H54 (cell line): Measurements from ENCODE around the gene METTL17.
"Not testable (repeated sequence)": the region's sequence is repeated elsewhere in the genome, so short reads cannot be mapped to it uniquely, and the experiment has no call there.

Source experiments
- DNase-seq: peaks from one replicate; pipeline ENCODE4 v3.0.0; 2011; ENCODE audit warnings: low spot score, mixed read lengths; ENCODE audit not compliant: insufficient read length
- FAIRE-seq: peaks from 3 replicates; lab custom pipeline; 2011; peaks lifted over from hg19 to GRCh38; lab: Jason Lieb, UNC
- POLR2A ChIP-seq: IDR thresholded peaks from 2 replicates; pipeline ENCODE4 v1.6.1; 2011; ENCODE audit warnings: low read depth, mild to moderate bottlenecking, low read length

METTL17 gene, protein sequence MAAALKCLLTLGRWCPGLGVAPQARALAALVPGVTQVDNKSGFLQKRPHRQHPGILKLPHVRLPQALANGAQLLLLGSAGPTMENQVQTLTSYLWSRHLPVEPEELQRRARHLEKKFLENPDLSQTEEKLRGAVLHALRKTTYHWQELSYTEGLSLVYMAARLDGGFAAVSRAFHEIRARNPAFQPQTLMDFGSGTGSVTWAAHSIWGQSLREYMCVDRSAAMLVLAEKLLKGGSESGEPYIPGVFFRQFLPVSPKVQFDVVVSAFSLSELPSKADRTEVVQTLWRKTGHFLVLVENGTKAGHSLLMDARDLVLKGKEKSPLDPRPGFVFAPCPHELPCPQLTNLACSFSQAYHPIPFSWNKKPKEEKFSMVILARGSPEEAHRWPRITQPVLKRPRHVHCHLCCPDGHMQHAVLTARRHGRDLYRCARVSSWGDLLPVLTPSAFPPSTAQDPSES

DNA sequence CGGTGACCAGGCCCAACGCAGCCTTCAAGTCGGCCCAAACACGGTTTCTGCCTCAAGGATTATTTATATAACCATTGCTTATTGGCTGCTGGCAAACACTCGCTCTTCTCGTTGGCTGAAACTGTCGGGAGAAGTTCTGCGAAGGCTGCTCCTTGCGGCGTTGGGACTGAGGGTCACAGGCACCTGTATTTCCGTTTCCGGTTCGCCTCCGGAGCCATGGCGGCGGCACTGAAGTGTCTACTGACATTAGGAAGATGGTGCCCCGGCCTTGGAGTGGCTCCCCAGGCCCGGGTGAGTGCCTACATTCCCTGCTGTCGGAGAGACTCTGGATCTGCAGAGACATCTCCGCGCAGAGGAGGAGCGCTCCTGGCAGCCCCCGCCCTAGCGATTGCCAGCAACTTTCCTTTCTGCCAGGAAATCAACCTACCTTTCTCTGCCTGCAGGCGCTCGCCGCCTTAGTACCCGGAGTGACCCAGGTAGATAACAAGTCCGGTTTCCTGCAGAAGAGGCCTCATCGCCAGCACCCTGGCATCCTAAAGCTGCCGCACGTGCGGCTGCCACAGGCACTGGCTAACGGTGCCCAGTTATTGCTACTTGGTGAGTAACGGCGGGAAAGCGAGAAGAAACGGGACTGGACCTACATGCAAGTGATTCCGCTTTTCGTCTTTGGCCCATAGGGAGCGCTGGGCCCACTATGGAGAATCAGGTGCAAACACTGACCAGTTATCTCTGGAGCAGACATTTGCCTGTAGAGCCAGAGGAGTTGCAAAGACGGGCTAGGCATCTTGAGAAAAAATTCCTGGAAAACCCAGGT is at the start of gene METTL17:
METTL17 (plus strand) TSS at position 194 of the 814 bp plus-strand sequence; CDS start at position 217, 23 bp downstream.
- FAIRE-seq = peak; percentile 53
- peak; percentile 58 for TF ChIP-seq POLR2A
- no peak for DNase-seq

DNA sequence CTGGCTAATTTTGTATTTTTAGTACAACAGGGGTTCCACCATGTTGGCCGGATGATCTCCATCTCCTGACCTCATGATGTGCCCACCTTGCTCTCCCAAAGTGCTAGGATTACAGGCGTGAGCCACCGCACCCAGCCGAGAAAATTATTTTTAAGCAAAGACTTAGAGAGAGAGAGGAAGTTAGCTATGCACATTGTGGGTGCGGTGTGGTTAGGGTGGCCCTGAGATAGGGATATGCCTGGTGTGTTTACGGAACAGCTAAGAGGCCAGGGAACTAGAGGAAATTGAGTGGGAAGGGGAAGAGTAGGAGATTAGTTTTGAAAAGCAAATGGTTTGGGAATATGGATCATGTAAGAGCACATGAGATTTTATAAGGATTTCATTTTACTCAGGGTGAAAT is 44.6 kb upstream of the METTL17 start:
- not testable (repeated sequence) for FAIRE-seq, DNase-seq

DNA sequence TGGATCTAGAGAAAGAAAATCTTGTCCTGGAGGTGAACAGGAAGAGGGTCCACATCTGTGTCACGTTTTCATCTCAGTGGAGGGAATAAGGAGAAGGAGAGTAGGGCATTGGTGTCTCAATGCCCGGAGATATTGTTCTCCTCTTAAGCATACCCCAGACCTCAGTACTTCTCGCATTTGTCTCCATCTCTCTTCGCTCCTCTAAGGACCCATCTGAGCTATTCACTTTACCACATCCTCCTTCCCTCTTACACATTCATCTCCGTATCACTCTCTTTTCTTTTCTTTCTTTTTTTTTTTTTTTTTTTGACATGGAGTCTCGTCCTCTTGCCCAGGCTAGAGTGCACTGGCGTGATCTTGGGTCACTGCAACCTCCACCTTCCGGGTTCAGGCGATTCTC is 43.1 kb upstream of the METTL17 start:
- not testable (repeated sequence) for FAIRE-seq, DNase-seq

DNA sequence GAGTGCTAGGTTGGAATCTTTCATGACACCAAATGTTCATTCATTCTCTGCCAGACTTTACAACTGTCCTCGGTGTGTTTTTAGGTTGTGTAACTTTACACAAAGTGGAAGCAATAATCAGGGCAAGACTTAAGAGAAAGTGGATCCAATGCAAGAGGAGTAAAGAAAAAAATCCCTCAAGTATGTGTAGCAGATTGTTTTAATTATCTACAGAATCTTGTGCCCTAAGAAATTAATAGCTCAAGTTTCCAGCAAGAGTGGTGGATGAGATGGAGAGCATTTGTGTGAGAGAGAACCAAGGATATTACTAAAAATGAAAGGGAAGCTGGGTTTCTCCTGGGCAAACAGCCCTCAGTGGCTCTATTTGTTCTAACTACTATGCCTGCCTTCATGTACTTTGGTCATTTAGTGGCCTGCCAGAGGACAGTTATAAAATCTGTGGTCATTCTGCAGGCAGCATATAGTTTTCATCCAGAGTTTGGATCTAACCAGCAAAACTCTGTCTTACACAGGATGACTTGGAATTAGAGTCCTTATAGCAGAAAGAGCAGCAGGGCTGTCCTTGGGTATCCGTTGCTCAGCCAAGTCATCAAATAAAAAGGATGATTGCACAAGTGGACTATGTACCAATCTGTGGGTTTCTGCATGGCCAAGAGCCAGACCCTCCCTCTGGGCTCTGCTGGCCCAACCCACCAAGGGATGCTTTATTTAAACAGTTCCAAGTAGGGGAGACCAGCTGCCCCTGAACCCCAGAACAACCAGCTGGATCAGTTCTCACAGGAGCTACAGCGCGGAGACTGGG is 34.8 kb upstream of the METTL17 start, which contains the start of gene RNASE2:
RNASE2 (plus strand) TSS at position 752 of the 802 bp plus-strand sequence. CDS start 285 bp downstream, outside the sequence.
- not testable (repeated sequence) for FAIRE-seq, DNase-seq

DNA sequence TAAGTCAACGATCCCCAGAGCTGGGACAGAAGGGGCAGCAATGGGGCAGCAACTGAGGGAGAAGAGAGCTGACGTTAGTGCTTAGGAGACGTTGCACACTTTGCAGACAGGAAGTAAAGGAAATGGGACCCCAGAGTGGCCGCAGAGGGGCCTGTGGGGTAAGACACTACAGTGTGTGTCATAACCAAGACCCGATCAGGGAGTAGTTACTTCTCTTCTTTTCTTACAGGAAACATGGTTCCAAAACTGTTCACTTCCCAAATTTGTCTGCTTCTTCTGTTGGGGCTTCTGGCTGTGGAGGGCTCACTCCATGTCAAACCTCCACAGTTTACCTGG is 34.3 kb upstream of the METTL17 start:
- not testable (repeated sequence) for FAIRE-seq, DNase-seq

DNA sequence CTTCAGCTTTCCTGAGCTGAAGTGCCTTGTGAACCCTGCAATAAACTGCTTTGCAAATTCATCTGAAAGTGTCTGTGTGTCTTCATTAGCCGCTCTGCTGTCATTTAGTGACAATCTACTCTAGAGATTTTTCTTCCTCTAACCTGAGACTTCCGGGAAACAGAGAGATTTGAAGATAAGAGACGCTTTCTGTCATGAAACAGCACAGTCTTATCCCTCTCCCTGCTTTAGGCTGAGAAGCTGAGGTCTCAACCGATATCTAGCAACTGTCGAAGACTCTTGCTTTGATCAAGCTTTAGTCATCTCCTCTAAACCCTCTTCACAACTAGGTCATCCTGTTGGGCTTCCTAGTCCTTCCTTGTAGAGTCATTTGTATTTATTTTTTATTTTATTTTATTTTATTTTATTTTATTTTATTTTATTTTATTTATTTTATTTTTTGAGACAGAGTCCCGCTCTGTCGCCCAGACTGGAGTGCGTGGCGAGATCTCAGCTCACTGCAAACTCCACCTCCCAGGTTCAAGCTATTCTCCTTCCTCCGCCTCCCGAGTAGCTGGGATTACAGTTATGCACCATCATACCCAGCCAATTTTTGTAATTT is 33.3 kb upstream of the METTL17 start:
- TF ChIP-seq POLR2A = no peak
- DNase-seq = no peak
- FAIRE-seq = no peak

DNA sequence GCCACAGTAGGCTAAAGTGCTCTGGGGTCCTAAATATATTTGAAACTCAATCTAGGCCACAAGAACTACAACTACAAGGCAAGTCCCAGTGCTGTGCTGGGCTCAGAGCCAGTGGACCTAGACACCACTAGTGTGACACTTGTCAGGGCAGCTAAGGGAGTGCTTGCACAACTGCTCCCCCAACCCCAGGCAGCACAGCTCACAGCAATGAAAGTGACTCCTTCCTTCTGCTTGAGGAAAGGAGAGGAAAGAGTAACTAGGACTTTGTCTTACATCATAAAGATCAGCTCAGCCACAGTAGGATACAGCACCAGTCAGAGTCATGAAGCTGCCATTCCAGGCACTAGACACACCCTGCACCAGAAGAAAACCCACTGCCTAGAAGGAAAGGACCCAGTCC is 30.8 kb upstream of the METTL17 start:
- not testable (repeated sequence) for FAIRE-seq, DNase-seq

DNA sequence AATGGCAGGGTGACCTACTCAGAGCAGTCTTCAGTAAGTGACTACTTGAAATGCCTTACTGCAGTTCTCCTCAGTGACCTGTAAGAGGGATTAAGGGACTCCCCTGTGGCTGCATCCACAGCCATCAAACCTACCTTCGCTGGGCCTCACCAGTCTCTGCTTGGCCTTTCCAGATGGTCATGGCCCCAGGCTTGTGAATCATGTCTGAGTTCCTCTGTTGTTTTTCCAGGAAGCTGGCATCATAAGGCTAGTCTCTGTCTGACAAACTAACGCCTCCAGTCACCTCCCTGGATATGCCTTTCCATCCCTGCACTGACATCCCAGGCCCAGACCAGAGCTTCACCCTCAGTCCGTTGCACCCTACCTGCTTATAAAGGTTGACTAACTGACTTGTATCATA is 20.4 kb upstream of the METTL17 start:
- no peak for FAIRE-seq
- no peak for DNase-seq
- TF ChIP-seq POLR2A = no peak

DNA sequence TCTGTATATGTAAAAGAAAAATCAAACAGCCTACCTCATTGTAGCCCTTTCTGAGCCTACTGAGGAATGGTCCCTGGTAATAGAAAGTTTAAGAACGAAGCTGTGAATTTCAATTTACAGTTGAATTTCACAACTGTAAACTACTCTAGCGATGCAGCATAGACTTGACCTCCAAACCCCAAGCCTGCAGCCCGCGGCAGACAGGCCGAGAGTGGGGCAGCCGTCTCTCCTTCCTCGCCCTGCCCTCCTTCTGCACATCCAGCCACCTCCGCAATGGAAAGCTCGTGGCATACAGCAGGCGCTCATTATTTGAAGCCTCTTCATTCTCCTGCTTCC is 19.2 kb upstream of the METTL17 start:
- no peak for FAIRE-seq

DNA sequence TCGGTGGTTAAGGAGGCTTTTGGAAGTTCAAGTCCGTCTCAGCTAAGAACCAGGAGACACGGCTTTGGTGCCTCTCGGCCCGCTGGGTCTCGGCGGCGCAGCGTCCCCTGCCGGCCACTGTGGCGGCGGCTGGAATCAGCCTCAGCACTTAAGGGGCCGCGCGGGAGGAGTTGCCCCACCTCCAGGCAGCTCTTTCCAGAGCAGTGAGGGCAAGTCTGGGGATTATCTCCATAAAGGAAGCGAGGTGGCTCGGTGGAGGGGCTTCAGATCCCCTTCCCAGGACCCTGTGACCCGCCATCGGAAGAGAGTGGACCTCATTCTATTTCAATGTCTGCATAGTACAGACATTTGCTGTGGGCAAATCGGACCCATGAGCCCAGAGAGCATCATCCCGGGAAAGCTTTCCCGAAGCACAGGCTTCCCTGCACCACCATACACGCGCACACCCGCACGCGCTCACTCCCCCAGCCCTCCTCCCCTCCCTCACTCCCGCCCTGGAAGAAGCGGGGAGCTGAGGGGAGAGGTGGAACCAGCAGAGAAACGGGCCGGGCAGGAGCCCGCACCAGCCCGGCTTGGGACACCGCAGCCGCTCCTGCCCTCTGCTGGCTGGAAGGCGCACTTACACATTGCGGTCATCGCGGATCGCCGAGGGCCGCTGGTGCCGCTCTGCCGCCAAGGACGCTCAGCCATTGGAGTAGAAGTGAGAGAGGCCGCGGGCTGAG is 18.6 kb upstream of the METTL17 start:
- no peak for TF ChIP-seq POLR2A
- peak; percentile 70 for FAIRE-seq
- DNase-seq = peak; percentile 67

More for the DNA sequence above, 19.2 kb upstream of the METTL17 start:
- no peak for DNase-seq
- TF ChIP-seq POLR2A = no peak

DNA sequence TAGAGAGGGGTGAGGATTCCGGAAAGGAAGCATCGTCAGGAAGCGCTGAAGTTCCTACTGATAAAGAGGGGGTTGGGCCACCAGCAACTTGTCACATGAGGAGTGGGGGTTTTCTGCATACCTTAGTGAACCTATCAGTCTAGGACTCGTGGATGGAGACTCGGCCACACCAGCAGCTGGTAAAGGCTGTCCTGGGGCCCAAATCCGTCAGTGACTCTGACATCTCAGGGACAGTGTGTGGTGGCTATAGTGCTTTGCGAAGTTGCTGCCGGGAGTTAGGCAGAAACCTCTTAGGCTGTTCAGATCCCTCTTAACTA is 18.1 kb upstream of the METTL17 start:
- TF ChIP-seq POLR2A = no peak
- FAIRE-seq (no peak), DNase-seq (no peak)

DNA sequence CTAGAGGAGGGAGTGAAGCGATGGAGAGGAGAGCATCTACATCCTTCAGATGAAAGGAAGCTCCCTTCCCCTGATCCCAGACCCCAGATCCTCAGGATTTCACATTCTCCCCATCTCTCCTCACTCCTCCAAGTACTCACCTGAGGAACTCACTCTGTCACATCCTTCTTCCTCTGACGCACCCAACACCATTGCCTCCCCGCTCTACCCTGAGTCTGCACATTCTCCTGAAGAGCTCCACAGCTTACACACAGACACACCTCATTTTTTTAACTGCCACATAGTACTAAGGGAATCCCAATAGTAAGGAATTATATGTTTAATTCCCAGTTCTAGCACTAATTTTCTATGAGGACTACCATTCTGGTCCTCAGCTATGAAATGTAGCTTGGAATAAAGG is 16.3 kb upstream of the METTL17 start:
- FAIRE-seq (no peak), DNase-seq (no peak)
- no peak for TF ChIP-seq POLR2A

DNA sequence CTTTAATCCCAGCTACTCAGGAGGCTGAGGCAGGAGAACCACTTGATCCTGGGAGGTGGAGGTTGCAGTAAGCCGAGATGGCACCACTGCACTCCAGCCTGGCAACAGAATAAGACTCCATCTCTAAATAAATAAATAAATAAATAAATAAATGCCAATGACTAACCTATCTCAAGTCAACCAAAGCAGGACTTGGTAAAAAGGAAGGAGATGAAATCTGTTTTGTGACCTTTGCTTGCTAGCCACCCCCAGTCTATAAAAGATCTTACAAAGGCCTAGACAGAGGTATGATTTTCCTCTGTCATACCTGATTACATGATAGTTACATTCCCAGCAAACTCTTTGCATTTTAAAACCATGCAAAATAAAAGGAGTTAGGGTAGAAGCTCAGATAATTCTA is 13.5 kb upstream of the METTL17 start:
- TF ChIP-seq POLR2A = no peak
- DNase-seq = no peak
- FAIRE-seq = no peak
